HG03097 (cell line): Measurements from ENCODE around the gene GJD2.

Experiments
- ATAC-seq: cut with Tn5 transposase; IDR thresholded peaks from one replicate; pipeline ENCODE4 v1.9.1; 2021; ENCODE audit not compliant: unreplicated experiment, low FRiP score

The GJD2 gene

GRCh38 chr15:34754674-34755418 lies at the start of gene GJD2:
Gene GJD2, minus strand, starts transcription at chr15:34754998. Its CDS starts 510 bp downstream, at chr15:34754488.
- ATAC-seq: no peak

- no peak for ATAC-seq
These were observed 49.3 kb upstream of the GJD2 start for GRCh38 chr15:34804113-34804512.

GRCh38 chr15:34802803-34803750 lies 48.3 kb upstream of the GJD2 start:
- ATAC-seq: no peak

GRCh38 chr15:34802371-34802770 lies 47.6 kb upstream of the GJD2 start:
- no peak for ATAC-seq

GRCh38 chr15:34799149-34800101 lies 44.6 kb upstream of the GJD2 start:
- no peak for ATAC-seq

GRCh38 chr15:34796847-34797435 lies 42.1 kb upstream of the GJD2 start:
- no peak for ATAC-seq

GRCh38 chr15:34795267-34796081 lies 40.7 kb upstream of the GJD2 start, which contains the start of gene ACTC1:
Gene ACTC1, minus strand, starts transcription at chr15:34795549. Its CDS starts 741 bp downstream, at chr15:34794808.
- no peak for ATAC-seq

GRCh38 chr15:34794590-34795206 lies 39.9 kb upstream of the GJD2 start:
- ATAC-seq: no peak

GRCh38 chr15:34793901-34794300 lies 39.1 kb upstream of the GJD2 start:
- no peak for ATAC-seq

GRCh38 chr15:34793071-34793470 lies 38.3 kb upstream of the GJD2 start:
- ATAC-seq: no peak

GRCh38 chr15:34791701-34792100 lies 36.9 kb upstream of the GJD2 start:
- no peak for ATAC-seq

- ATAC-seq: no peak
These were observed 35.3 kb upstream of the GJD2 start for GRCh38 chr15:34790121-34790520.

- ATAC-seq: no peak
These were observed 34.5 kb upstream of the GJD2 start for GRCh38 chr15:34789326-34789725.

- ATAC-seq: no peak
These were observed 31.4 kb upstream of the GJD2 start for GRCh38 chr15:34786206-34786605.

- ATAC-seq: no peak
These were observed 29.2 kb upstream of the GJD2 start for GRCh38 chr15:34783991-34784390.

- ATAC-seq: no peak
These were observed 28.6 kb upstream of the GJD2 start for GRCh38 chr15:34783431-34783830.

GRCh38 chr15:34782901-34783300 lies 28.1 kb upstream of the GJD2 start:
- no peak for ATAC-seq

GRCh38 chr15:34780725-34781124 lies 25.9 kb upstream of the GJD2 start:
- no peak for ATAC-seq

- ATAC-seq: no peak
These were observed 21.9 kb upstream of the GJD2 start for GRCh38 chr15:34776606-34777105.
